Gastrocnemius medialis (tissue), 4 donors: ENCODE data around the gene TRDMT1. TPM values are rescaled to one million over a fixed set of nuclear protein-coding genes. Genes with fewer than 3 reads are reported as not detected.

Experiments used
- ATAC-seq, 2 donors: fragments of 150-250 bp; one replicate each; pipeline ENCODE4 v1.9.1; 2016
- DNase-seq, 2 donors: peaks; one replicate each; pipeline ENCODE4 v3.0.0-alpha.2; 2019
- H3K27ac ChIP-seq, 4 donors: fragments of 200-600 bp; sonication (generic); 1 replicate in 1 of 4; 2 replicates in 3 of 4; pipeline ENCODE4 v1.5.1; 2016 to 2018; ENCODE audit warnings: mild to moderate bottlenecking in 2 of 4, moderate library complexity in 1 of 4
- H3K27me3 ChIP-seq, 3 donors: fragments of 200-600 bp; sonication (generic) in 2 of 3; 1 replicate in 1 of 3; 2 replicates in 2 of 3; pipeline versions ENCODE4 v1.5.1 to v1.6.0; 2016 to 2019; ENCODE audit warnings: mild to moderate bottlenecking in 1 of 3, moderate library complexity in 1 of 3
- H3K36me3 ChIP-seq, 2 donors: fragments of 200-600 bp; sonication (generic) in 1 of 2; one replicate each; pipeline ENCODE4 v1.5.1; 2017 to 2018
- H3K4me1 ChIP-seq, 2 donors: fragments of 200-600 bp; sonication (generic) in 1 of 2; one replicate each; pipeline ENCODE4 v1.5.1; 2016 to 2017; ENCODE audit warnings: mild to moderate bottlenecking in 2 of 2
- H3K4me3 ChIP-seq, 4 donors: fragments of 200-600 bp; sonication (generic) in 3 of 4; 1 replicate in 1 of 4; 2 replicates in 3 of 4; pipeline ENCODE4 v1.5.1; 2016 to 2019; ENCODE audit warnings: mild to moderate bottlenecking in 2 of 4
- H3K9me3 ChIP-seq, 3 donors: fragments of 200-600 bp; sonication (generic) in 2 of 3; 1 replicate in 1 of 3; 2 replicates in 2 of 3; pipeline ENCODE4 v1.5.1; 2016 to 2019
- CTCF ChIP-seq, 5 experiments: fragments of 450-650 bp in 3 of 5; fragments of 200-600 bp in 2 of 5; sonication (generic) in 2 of 5; IDR thresholded peaks in 4 of 5; conservative IDR thresholded peaks in 1 of 5; 1 replicate in 4 of 5; 2 replicates in 1 of 5; pipeline ENCODE4 v1.5.1; 2016 to 2019; ENCODE audit warnings: antibody characterized with exemption in 5 of 5, mild to moderate bottlenecking in 3 of 5, moderate library complexity in 3 of 5
- POLR2A ChIP-seq, 2 donors: fragments of 450-650 bp; IDR thresholded peaks; one replicate each; pipeline ENCODE4 v1.6.1; 2017; ENCODE audit warnings: antibody characterized with exemption in 2 of 2, mild to moderate bottlenecking in 2 of 2, moderate library complexity in 2 of 2
- in situ Hi-C, 4 donors: fragments of 200-750 bp; cut with MboI; loops; one replicate each; pipeline versions ENCODE4 v1.15.0 to v1.8.0; 2017; ENCODE audit warnings: low sequenced_read_pairs in 4 of 4
- intact Hi-C: fragments of 100-400 bp; cut with DNase I; formaldehyde crosslinking; loops from one replicate; pipeline ENCODE4 v1.15.1; 2023; ENCODE audit warnings: low total_unique reads
- total RNA-seq, 4 donors: library from RNA; depleted of rRNA; stranded (reverse); fragments of >200 nt; gene quantifications; one replicate each; pipeline versions ENCODE4 v1.1.0 to v1.2.3, GENCODE V29; 2016

Gene TRDMT1
- total RNA-seq, 4 donors from 2014 or later, result 0.85 to 4.7 (median 2.1) TPM

- H3K27ac ChIP-seq, result no peak overlapping the region
- no peak for ATAC-seq
- no peak for DNase-seq
- no peaks in the 10 kb centered on the region for H3K4me1 ChIP-seq
- no peaks in the 10 kb centered on the region for H3K36me3 ChIP-seq
- in situ Hi-C loops, result no loop called here
- no peak for TF ChIP-seq POLR2A (IDR thresholded peaks at IDR 0.05)
- TF ChIP-seq CTCF (IDR thresholded peaks at IDR 0.05 in 4 of 5, conservative IDR thresholded peaks at IDR 0.05 in 1 of 5), result no peak
- intact Hi-C loops, result no loop called here
- H3K4me3 ChIP-seq, result no peak overlapping the region
- no peaks in the 10 kb centered on the region for H3K27me3 ChIP-seq
- H3K9me3 ChIP-seq, result no peaks in the 10 kb centered on the region
Measured at GRCh38 chr10:17141504-17142229, 59.8 kb downstream of the TRDMT1 start.

GRCh38 chr10:17140386-17140761, 61.1 kb downstream of the TRDMT1 start:
- H3K27ac ChIP-seq, result no peak overlapping the region
- TF ChIP-seq POLR2A (IDR thresholded peaks at IDR 0.05), result no peak
- TF ChIP-seq CTCF (IDR thresholded peaks at IDR 0.05 in 4 of 5, conservative IDR thresholded peaks at IDR 0.05 in 1 of 5), result no peak
- no peak overlapping the region for H3K4me3 ChIP-seq
- H3K9me3 ChIP-seq, result no peaks in the 10 kb centered on the region
- H3K4me1 ChIP-seq, result no peaks in the 10 kb centered on the region
- H3K36me3 ChIP-seq, result no peaks in the 10 kb centered on the region
- no peaks in the 10 kb centered on the region for H3K27me3 ChIP-seq
- in situ Hi-C loops (no loop called here), intact Hi-C loops (no loop called here)
- no peak for ATAC-seq
- DNase-seq, result no peak

GRCh38 chr10:17138460-17139042, 62.9 kb downstream of the TRDMT1 start:
- Histone ChIP-seq H3K36me3 (no peaks in the 10 kb centered on the region), H3K9me3 (no peaks in the 10 kb centered on the region), H3K27ac (no peak overlapping the region), H3K27me3 (no peaks in the 10 kb centered on the region), H3K4me1 (no peaks in the 10 kb centered on the region), H3K4me3 (no peak overlapping the region)
- in situ Hi-C loops (no loop called here), intact Hi-C loops (no loop called here)
- no peak for TF ChIP-seq CTCF (IDR thresholded peaks at IDR 0.05 in 4 of 5, conservative IDR thresholded peaks at IDR 0.05 in 1 of 5)
- TF ChIP-seq POLR2A (IDR thresholded peaks at IDR 0.05), result no peak
- DNase-seq (no peak), ATAC-seq (no peak)

GRCh38 chr10:17134737-17135260, 66.7 kb downstream of the TRDMT1 start:
- no peak for DNase-seq
- in situ Hi-C loops (no loop called here), intact Hi-C loops (no loop called here)
- Histone ChIP-seq H3K36me3 (no peaks in the 10 kb centered on the region), H3K4me3 (no peak overlapping the region), H3K4me1 (no peaks in the 10 kb centered on the region), H3K9me3 (no peaks in the 10 kb centered on the region), H3K27me3 (no peaks in the 10 kb centered on the region), H3K27ac (no peak overlapping the region)
- TF ChIP-seq POLR2A (IDR thresholded peaks at IDR 0.05) (no peak), CTCF (IDR thresholded peaks at IDR 0.05 in 4 of 5, conservative IDR thresholded peaks at IDR 0.05 in 1 of 5) (no peak)
- no peak for ATAC-seq
